Hepatocyte (in vitro differentiated cells): ENCODE measurements around the gene BUD13. TPM values are rescaled to one million over a fixed set of nuclear protein-coding genes. Genes with fewer than 3 reads are reported as not detected.
A peak's percentile ranks its signal among the peaks of the same experiment; 100 is the strongest.

Experiments used
- DNase-seq: peaks from one replicate; pipeline ENCODE4 v3.0.0-alpha.2; 2016; ENCODE audit warnings: low spot score
- H2AFZ ChIP-seq: fragments of 200-600 bp; sonication (generic); 2 replicates; pipeline ENCODE4 v1.6.0; 2016; ENCODE audit warnings: antibody characterized with exemption, mild to moderate bottlenecking
- H3K27ac ChIP-seq: fragments of 200-600 bp; sonication (generic); 2 replicates; pipeline ENCODE4 v1.5.1; 2016; ENCODE audit warnings: mild to moderate bottlenecking
- H3K27me3 ChIP-seq: fragments of 200-600 bp; sonication (generic); 2 replicates; pipeline ENCODE4 v1.6.1; 2016
- H3K36me3 ChIP-seq: fragments of 200-600 bp; sonication (generic); replicated peaks from 2 replicates; pipeline ENCODE4 v1.5.1; 2016; ENCODE audit warnings: low read depth; ENCODE audit not compliant: insufficient read depth
- H3K4me1 ChIP-seq: fragments of 200-600 bp; sonication (generic); 2 replicates; pipeline ENCODE4 v1.5.1; 2016; ENCODE audit warnings: mild to moderate bottlenecking, moderate library complexity; ENCODE audit not compliant: insufficient read depth
- H3K4me2 ChIP-seq: fragments of 200-600 bp; sonication (generic); 2 replicates; pipeline ENCODE4 v1.6.0; 2016
- H3K4me3 ChIP-seq: fragments of 200-600 bp; sonication (generic); 2 replicates; pipeline ENCODE4 v1.5.1; 2016; ENCODE audit warnings: mild to moderate bottlenecking
- H3K79me2 ChIP-seq: fragments of 200-600 bp; sonication (generic); 2 replicates; pipeline ENCODE4 v1.6.0; 2017; ENCODE audit warnings: mild to moderate bottlenecking
- H3K9me2 ChIP-seq: fragments of 200-600 bp; sonication (generic); replicated peaks from 2 replicates; pipeline ENCODE4 v1.6.0; 2017; ENCODE audit warnings: mild to moderate bottlenecking; ENCODE audit not compliant: insufficient read depth
- H3K9me3 ChIP-seq: fragments of 200-600 bp; sonication (generic); 2 replicates; pipeline ENCODE4 v1.5.1; 2016; ENCODE audit warnings: low read depth, mild to moderate bottlenecking
- H4K20me1 ChIP-seq: fragments of 200-600 bp; sonication (generic); 2 replicates; pipeline ENCODE4 v1.6.0; 2016; ENCODE audit warnings: mild to moderate bottlenecking; ENCODE audit not compliant: insufficient read depth, poor library complexity, severe bottlenecking
- CTCF ChIP-seq: fragments of 200-600 bp; sonication (generic); IDR thresholded peaks from 2 replicates; pipeline ENCODE4 v1.5.1; 2016; ENCODE audit warnings: antibody characterized with exemption, mild to moderate bottlenecking; ENCODE audit not compliant: poor library complexity
- EZH2 ChIP-seq: fragments of 200-600 bp; sonication (generic); IDR thresholded peaks from 2 replicates; pipeline ENCODE4 v1.6.1; 2016; ENCODE audit warnings: antibody characterized with exemption, mild to moderate bottlenecking, borderline replicate concordance
- EZH2phosphoT487 ChIP-seq: fragments of 200-600 bp; sonication (generic); IDR thresholded peaks from one replicate; pipeline ENCODE4 v1.6.1; 2018; ENCODE audit warnings: antibody characterized with exemption, mild to moderate bottlenecking, low read depth, moderate library complexity; ENCODE audit not compliant: unreplicated experiment, severe bottlenecking
- WGBS: methylation state at CpG from one replicate; pipeline ENCODE4 v1.1.6; 2016; ENCODE audit warnings: low lambda C conversion rate; ENCODE audit errors: missing lambda C conversion rate; 5-methylcytosine and 5-hydroxymethylcytosine counted together
- polyA plus RNA-seq: library from polyadenylated mRNA; unstranded; fragments of >200 nt; fragmentation: Nextera tagmentation; extraction: Ambion mirVana; gene quantifications from 2 replicates; pipeline ENCODE4 v1.2.1, GENCODE V29; 2016
- total RNA-seq: library from RNA; depleted of rRNA; stranded (reverse); fragments of >200 nt; gene quantifications from 2 replicates; pipeline ENCODE4 v1.2.3, GENCODE V29; 2014

The BUD13 gene
- total and polyA plus RNA-seq, 2 experiments from 2014 or later, result 11.1 to 12.6 TPM

DNA sequence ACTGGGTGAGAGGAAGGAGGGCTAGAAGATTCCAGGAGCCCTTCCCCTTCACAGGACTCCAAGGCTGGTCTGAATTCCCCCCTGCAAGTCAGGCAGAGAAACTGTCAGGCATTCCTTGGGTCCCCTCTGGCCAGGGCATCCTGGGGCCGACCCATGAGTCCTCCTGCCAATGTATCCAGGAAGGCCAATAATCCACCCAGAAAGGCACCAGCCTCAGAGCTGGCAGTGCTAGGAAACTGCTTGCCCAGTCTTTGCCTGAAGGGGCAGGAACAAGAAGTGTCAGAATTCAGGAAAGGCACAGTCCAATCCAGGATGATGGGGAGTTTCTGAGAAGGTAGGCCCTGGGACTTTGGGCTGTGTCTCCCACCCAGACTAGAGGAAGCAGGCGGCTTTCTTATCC is 41.0 kb downstream of the BUD13 start:
- WGBS, result 90% methylated on average over 2 of the region's 2 CpGs
- H4K20me1 ChIP-seq, result no peaks in the 10 kb centered on the region
- no peaks in the 10 kb centered on the region for H3K9me2 ChIP-seq
- no peak for DNase-seq
- H3K36me3 ChIP-seq, result no peaks in the 10 kb centered on the region
- H3K4me1 ChIP-seq, result no peaks in the 10 kb centered on the region
- no peak overlapping the region for H3K27ac ChIP-seq
- no peaks in the 10 kb centered on the region for H3K79me2 ChIP-seq
- no peak overlapping the region for H3K4me3 ChIP-seq
- H3K27me3 ChIP-seq, result peaks cover 5% of the 10 kb centered on the region
- no peak for TF ChIP-seq EZH2
- no peak for TF ChIP-seq EZH2phosphoT487
- no peak for TF ChIP-seq CTCF
- no peaks in the 10 kb centered on the region for H3K9me3 ChIP-seq
- no peak overlapping the region for H2AFZ ChIP-seq
- H3K4me2 ChIP-seq, result no peak overlapping the region

DNA sequence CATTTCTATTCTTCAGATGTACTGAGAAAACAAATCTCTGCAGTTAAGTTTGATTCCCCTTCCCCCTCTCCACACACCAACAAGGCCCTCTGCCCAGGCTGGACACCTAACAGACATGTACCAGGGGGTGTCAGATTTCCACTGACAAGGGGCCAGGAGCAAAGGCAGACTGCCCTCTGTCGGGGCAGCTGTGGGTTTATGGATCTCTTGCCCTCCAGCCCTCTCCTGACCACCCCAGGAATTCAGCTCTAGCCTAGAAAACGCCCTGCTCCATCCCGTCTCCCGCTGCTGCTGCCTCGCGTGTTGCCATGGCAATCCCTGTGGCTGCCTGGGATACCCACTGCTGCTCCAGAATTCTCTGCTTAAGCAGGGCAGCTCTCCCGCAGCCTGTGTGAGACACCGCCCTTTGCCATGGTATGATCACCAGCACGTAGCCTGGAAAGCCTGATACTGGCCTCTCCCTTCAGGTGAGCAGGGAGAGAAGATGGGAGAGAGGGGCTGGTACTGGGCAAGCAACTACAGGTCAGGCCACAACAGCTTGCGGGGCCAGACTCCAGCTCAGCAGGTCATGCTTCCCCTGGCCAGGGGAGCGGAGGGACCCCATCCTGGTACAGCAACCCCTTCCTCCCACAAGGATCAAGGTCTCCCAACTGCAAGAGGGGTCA is 41.6 kb downstream of the BUD13 start:
- WGBS, result 41% methylated on average over 11 of the region's 11 CpGs
- H3K27ac ChIP-seq, result no peak overlapping the region
- TF ChIP-seq EZH2phosphoT487 (no peak), EZH2 (no peak), CTCF (no peak)

GRCh38 chr11:116730601-116731000 is 42.2 kb downstream of the BUD13 start:
- Histone ChIP-seq H2AFZ (no peak overlapping the region), H3K27me3 (peaks cover 5% of the 10 kb centered on the region), H3K4me1 (no peaks in the 10 kb centered on the region), H3K4me2 (no peak overlapping the region), H4K20me1 (no peaks in the 10 kb centered on the region), H3K79me2 (no peaks in the 10 kb centered on the region), H3K4me3 (no peak overlapping the region), H3K9me2 (no peaks in the 10 kb centered on the region), H3K36me3 (no peaks in the 10 kb centered on the region), H3K9me3 (no peaks in the 10 kb centered on the region), H3K27ac (no peak overlapping the region)
- TF ChIP-seq EZH2phosphoT487 (no peak), CTCF (no peak), EZH2 (no peak)
- no peak for DNase-seq
- 73% methylated on average over 6 of the region's 6 CpGs for WGBS

More for the DNA sequence above, 41.6 kb downstream of the BUD13 start:
- no peaks in the 10 kb centered on the region for H3K36me3 ChIP-seq
- no peak overlapping the region for H3K4me2 ChIP-seq
- no peaks in the 10 kb centered on the region for H3K4me1 ChIP-seq
- H3K27me3 ChIP-seq, result peaks cover 5% of the 10 kb centered on the region
- no peak overlapping the region for H3K4me3 ChIP-seq
- peak; percentile 31 for DNase-seq
- no peaks in the 10 kb centered on the region for H3K9me2 ChIP-seq
- no peak overlapping the region for H2AFZ ChIP-seq
- no peaks in the 10 kb centered on the region for H4K20me1 ChIP-seq
- H3K79me2 ChIP-seq, result no peaks in the 10 kb centered on the region
- H3K9me3 ChIP-seq, result no peaks in the 10 kb centered on the region

DNA sequence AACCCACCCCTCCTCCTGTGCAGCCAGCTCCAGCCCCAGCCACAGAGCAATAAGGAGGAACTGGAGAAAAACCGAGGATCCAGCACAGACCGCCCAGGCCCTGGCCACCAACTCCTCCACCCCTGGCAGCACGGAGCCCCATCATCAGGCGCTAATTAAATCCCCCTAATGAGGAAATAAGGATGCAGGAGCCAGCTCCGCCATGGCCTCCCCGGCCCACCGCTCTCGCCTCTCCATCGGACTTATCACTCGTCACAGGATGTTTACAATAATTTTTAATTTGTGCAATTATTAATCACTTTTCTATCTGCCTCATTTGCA is 42.6 kb downstream of the BUD13 start:
- 87% methylated on average over 10 of the region's 10 CpGs for WGBS
- TF ChIP-seq EZH2phosphoT487, result no peak
- no peak for TF ChIP-seq CTCF
- TF ChIP-seq EZH2, result no peak

More for the DNA sequence above, 42.6 kb downstream of the BUD13 start:
- Histone ChIP-seq H3K9me3 (no peaks in the 10 kb centered on the region), H3K4me1 (no peaks in the 10 kb centered on the region), H3K27me3 (peaks cover 5% of the 10 kb centered on the region), H3K9me2 (no peaks in the 10 kb centered on the region), H3K4me3 (no peak overlapping the region), H3K27ac (no peak overlapping the region), H3K36me3 (no peaks in the 10 kb centered on the region), H2AFZ (no peak overlapping the region), H3K79me2 (no peaks in the 10 kb centered on the region), H4K20me1 (no peaks in the 10 kb centered on the region), H3K4me2 (no peak overlapping the region)
- no peak for DNase-seq
